ENCODE results near the gene NDUFA3.

DNA sequence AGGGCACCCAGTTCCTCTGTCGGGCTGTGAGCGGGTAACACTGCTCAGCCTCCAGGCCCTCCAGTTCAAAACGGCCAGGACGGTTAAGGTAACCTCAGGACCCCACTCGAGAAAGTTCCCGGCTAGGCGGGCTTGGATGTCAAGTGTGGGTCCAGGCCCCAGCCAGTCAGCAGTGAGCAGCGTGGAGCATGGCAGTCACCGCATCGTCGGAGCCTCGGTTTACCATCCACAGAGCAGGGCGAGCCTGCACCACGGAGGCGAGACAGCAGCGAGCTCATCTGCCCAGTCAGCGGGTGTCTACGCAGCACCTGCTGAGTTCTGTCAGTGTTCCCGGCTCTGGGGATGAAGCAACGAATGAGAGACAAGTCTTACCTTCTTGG, 27.0 kb downstream of the NDUFA3 start:
- TF ChIP-seq, protein P1, sequence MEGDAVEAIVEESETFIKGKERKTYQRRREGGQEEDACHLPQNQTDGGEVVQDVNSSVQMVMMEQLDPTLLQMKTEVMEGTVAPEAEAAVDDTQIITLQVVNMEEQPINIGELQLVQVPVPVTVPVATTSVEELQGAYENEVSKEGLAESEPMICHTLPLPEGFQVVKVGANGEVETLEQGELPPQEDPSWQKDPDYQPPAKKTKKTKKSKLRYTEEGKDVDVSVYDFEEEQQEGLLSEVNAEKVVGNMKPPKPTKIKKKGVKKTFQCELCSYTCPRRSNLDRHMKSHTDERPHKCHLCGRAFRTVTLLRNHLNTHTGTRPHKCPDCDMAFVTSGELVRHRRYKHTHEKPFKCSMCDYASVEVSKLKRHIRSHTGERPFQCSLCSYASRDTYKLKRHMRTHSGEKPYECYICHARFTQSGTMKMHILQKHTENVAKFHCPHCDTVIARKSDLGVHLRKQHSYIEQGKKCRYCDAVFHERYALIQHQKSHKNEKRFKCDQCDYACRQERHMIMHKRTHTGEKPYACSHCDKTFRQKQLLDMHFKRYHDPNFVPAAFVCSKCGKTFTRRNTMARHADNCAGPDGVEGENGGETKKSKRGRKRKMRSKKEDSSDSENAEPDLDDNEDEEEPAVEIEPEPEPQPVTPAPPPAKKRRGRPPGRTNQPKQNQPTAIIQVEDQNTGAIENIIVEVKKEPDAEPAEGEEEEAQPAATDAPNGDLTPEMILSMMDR (IDR thresholded peaks at IDR 0.05 in 4 of 5, conservative IDR thresholded peaks at IDR 0.05 in 1 of 5) = no peak
- TF ChIP-seq POLR2A (IDR thresholded peaks at IDR 0.05) = no peak
